Astrocyte of the cerebellum (primary cell): ENCODE results near the gene VRK1.

ENCODE experiments used
- DNase-seq: peaks from one replicate; pipeline ENCODE4 v3.0.0-alpha.2; 2011; ENCODE audit warnings: low read depth
- H3K4me3 ChIP-seq: 2 replicates; pipeline ENCODE4 v1.5.1; 2011; ENCODE audit warnings: mild to moderate bottlenecking, low read depth, low read length, moderate library complexity
- CTCF ChIP-seq: IDR thresholded peaks from 2 replicates; pipeline ENCODE4 v1.5.1; 2012; ENCODE audit warnings: low read length, low read depth, moderate library complexity, mild to moderate bottlenecking; ENCODE audit errors: missing control alignments
- in situ Hi-C: cut with HindIII; loops from 2 replicates; pipeline ENCODE4 v1.10.0; 2017; ENCODE audit warnings: low sequenced_read_pairs

VRK1 gene

GRCh38 chr14:96811265-96811664 lies 14.1 kb downstream of the VRK1 start:
- in situ Hi-C loops, result no loop called here
- H3K4me3 ChIP-seq, result no peak overlapping the region
- no peak for TF ChIP-seq CTCF
- no peak for DNase-seq

- H3K4me3 ChIP-seq, result no peak overlapping the region
- in situ Hi-C loops, result no loop called here
- DNase-seq, result no peak
- no peak for TF ChIP-seq CTCF
Measured at GRCh38 chr14:96811985-96812667, 14.9 kb downstream of the VRK1 start.

GRCh38 chr14:96816281-96816680 lies 19.1 kb downstream of the VRK1 start:
- no peak for DNase-seq
- TF ChIP-seq CTCF, result no peak
- in situ Hi-C loops, result no loop called here
- no peak overlapping the region for H3K4me3 ChIP-seq

- in situ Hi-C loops, result no loop called here
- no peak for TF ChIP-seq CTCF
- no peak overlapping the region for H3K4me3 ChIP-seq
- no peak for DNase-seq
Measured at GRCh38 chr14:96817750-96818666, 20.8 kb downstream of the VRK1 start.

- DNase-seq, result no peak
- TF ChIP-seq CTCF, result no peak
- H3K4me3 ChIP-seq, result no peak overlapping the region
- in situ Hi-C loops, result no loop called here
Measured at GRCh38 chr14:96821501-96821900, 24.3 kb downstream of the VRK1 start.

- no peak for DNase-seq
- TF ChIP-seq CTCF, result no peak
- in situ Hi-C loops, result no loop called here
- no peak overlapping the region for H3K4me3 ChIP-seq
Measured at GRCh38 chr14:96823652-96824051, 26.5 kb downstream of the VRK1 start.
